HG02588 (cell line): ENCODE data around the gene SYCP2L.
A peak's percentile ranks its signal among the peaks of the same experiment; 100 is the strongest.
"Not testable (repeated sequence)": the region's sequence is repeated elsewhere in the genome, so short reads cannot be mapped to it uniquely, and the experiment has no call there.

ENCODE experiments used
- ATAC-seq: cut with Tn5 transposase; IDR thresholded peaks from one replicate; pipeline ENCODE4 v1.9.1; 2021; ENCODE audit warnings: mild to moderate bottlenecking, moderate library complexity; ENCODE audit not compliant: unreplicated experiment

The SYCP2L gene

GRCh38 chr6:10951675-10952282 is 64.9 kb downstream of the SYCP2L start:
- ATAC-seq: no peak

- peak; percentile 86 for ATAC-seq
Measured at GRCh38 chr6:10954590-10955010, 67.7 kb downstream of the SYCP2L start.

GRCh38 chr6:10956776-10957175 is 69.9 kb downstream of the SYCP2L start:
- ATAC-seq: no peak

- no peak for ATAC-seq
Measured at GRCh38 chr6:10957414-10957886, 70.6 kb downstream of the SYCP2L start.

- ATAC-seq: no peak
Measured at GRCh38 chr6:10960171-10960570, 73.3 kb downstream of the SYCP2L start.

GRCh38 chr6:10961837-10962236 is 75.0 kb downstream of the SYCP2L start:
- no peak for ATAC-seq

DNA sequence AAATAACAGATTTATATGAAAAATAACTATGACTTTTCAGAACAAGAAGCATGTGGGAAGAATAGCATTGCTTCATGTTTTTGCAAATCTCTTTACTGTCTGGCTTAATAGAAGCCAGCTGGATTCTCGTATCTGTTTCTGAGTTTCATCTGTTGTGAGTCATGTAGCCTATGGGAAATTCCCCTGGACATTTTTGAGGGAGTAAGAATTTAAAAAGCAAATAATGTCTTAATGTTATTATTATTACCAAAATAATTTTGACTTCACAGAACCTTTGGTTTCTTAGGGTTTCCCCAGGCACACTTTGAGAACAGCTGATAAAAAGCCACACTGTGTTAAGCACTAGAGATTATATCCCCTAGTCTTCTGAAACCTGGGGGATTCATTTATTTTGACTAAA is 75.8 kb downstream of the SYCP2L start:
- ATAC-seq: peak; percentile 59

DNA sequence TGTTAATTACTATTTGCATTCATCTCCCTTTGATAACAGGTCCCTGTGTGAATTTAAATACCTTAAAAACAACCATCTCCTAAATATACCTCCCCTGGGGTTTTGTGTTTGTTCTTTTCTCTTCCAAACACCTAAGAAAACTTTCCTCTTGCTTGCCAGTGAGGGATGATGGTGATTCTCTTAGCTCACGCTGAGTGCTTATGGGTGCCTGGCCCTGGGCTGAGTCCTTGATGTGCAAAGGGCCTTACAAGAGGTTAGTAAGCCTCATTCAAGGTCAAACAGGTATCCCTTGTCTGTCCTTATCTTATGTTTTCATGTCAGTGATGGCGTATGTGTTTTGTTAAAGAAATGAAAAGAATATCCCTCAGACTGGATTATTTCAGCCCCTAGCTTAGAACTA is 76.3 kb downstream of the SYCP2L start:
- ATAC-seq: no peak

DNA sequence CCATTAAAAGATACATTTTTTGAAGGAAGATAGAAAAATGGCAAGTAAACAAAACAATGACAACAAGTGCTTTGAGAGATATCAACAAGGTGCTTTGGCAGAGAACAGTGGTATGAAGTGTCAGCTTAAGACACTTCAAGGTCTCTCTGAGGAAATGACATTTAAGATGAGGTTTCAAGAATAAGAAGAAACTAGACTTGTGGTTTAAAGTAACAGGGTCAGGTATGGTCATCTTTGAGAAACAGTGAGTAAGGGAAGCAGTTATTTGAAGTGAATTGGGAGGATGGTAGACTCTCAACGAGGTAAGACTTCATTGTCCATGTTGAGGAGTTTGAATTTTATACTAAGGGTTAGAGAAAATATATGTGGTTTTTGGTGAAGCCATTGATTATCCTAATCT is 77.8 kb downstream of the SYCP2L start:
- ATAC-seq: peak; percentile 91

- no peak for ATAC-seq
Measured at GRCh38 chr6:10968776-10969175, 81.9 kb downstream of the SYCP2L start.

DNA sequence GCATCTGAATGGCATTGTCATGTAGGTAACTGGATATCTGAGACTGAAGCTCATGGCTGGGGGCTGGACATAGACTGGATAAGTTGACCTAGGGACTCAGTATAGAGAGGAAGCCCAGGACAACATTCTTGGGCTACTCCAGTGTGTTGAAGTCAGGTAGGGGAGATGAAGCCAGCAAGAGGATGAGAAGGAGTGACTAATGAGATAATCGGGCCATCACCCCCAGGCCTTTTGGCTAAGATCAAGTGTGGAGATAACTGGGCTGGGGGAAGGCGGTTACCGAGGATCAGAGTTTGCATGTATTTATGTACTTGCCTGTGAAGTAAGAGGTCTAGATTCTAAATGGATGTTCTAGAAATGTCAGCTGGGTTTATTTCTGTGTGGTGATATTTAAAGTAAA is 83.9 kb downstream of the SYCP2L start:
- no peak for ATAC-seq

DNA sequence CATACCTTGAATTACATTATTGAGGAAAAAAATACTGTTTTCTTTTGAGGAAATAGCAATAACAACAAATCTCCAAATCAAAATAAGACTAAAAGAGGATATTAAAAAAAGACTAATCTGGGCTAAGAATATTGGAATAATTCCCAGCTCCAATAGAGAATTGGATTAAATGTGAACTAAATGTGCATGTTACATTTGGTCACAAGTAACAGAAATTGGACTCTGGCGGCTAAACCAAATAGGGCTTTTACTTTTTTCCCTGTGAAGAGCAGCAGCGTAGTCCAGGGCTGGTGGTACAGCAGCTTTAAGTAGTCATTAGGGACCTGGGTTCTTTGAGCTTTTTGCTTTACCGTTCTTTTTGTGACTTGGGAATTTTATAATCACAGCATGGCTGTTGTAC is 85.3 kb downstream of the SYCP2L start:
- no peak for ATAC-seq

GRCh38 chr6:10976571-10976970 is 89.7 kb downstream of the SYCP2L start:
- no peak for ATAC-seq

GRCh38 chr6:10977231-10977968 is 90.5 kb downstream of the SYCP2L start:
- no peak for ATAC-seq

DNA sequence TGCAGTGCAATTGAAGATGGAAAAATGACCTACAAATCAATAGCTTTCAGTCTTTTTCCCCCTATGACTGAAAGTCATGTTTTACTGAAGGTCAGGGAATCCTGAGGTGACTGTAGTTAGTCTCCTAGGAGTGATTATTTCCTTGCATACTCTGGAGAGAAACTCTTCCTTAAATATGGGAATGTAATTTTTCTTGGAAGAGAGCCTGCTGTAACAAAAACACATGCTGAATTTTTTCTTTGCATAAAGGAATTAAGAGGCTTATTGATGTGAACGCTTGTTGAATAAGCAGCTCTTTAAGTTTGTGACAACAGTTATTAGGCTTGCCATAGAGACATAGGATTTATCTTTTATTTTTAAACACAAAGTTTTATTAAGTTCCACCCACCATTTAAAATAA is 92.8 kb downstream of the SYCP2L start:
- no peak for ATAC-seq

DNA sequence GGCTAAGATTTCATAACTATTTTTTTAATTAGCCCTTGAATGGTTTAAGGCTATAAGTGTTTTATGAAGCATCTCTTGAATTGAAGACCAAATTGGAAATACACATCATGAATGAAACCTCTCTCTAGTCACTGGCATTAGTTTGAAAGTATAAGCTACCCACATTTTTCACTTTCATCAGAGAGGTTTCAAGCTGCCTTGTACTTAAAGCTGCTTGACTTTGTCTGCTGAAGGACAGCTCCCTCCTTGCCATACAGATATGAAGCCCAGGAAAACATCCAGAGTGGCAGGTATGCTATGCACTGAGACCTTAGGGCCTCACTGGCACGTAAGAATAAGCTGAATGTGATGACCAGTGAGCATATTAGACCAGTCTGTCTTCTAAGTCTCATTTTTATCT is 94.6 kb downstream of the SYCP2L start:
- no peak for ATAC-seq

GRCh38 chr6:10984959-10985358 is 98.1 kb downstream of the SYCP2L start:
- ATAC-seq: not testable (repeated sequence)

GRCh38 chr6:10989587-10989986 is 102.7 kb downstream of the SYCP2L start:
- no peak for ATAC-seq

- no peak for ATAC-seq
Measured at GRCh38 chr6:10991115-10991514, 104.3 kb downstream of the SYCP2L start.

DNA sequence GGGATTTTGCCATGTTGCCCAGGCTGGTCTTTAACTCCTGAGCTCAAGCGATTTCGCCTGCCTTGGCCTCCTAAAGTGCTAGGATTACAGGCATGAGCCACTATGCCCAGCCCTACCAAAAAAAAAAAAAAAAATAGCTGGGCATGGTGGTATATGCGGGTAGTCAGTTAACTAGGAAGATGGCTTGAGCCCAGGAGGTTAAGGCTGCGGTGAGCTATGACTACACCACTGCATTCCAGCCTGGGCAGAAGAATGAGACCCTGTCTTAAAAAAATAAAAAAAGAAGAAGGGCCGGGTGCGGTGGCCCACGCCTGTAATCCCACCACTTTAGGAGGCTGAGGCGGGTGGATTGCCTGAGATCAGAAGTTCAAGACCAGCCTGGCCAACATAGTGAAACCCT is 107.0 kb downstream of the SYCP2L start:
- no peak for ATAC-seq

GRCh38 chr6:10995114-10995707 is 108.4 kb downstream of the SYCP2L start:
- no peak for ATAC-seq

DNA sequence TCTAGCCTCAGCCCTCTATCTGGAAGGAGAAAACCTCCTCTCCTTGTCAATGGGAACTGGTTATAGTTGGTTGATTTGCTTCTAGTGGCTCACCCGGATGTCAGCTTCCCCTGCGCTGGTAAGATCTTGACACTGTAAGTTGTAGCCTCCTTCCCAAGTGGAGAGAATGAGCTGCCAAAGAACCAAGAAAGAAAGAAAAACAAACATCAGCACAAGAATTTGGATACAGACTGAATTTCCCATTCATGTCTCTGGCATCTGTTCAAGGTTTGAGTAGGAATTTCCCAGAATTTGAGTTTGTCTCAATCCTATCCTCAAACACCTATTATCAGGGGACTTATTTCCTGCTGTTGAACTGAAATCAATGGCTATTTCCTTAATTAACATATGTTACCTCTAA is 113.1 kb downstream of the SYCP2L start:
- no peak for ATAC-seq
